HepG2 (cell line): ENCODE data around the gene KIN. TPM values are rescaled to one million over a fixed set of nuclear protein-coding genes. Genes with fewer than 3 reads are reported as not detected.

ENCODE experiments used
- AKAP8 ChIP-seq: sonication (generic); formaldehyde crosslinking; IDR thresholded peaks from 2 replicates; pipeline ENCODE4 v1.5.1; 2020; ENCODE audit warnings: mild to moderate bottlenecking, missing genetic modification reagents
- FOXA1 ChIP-seq, 2 experiments: fragments of 450-650 bp in 1 of 2; sonication (generic) in 1 of 2; formaldehyde crosslinking in 1 of 2; IDR thresholded peaks; 2 replicates each; pipeline versions ENCODE4 v1.4.0 to v1.6.1; 2016 to 2020; ENCODE audit warnings: missing genetic modification reagents in 1 of 2
- GLMP ChIP-seq: sonication (generic); formaldehyde crosslinking; IDR thresholded peaks from 2 replicates; pipeline ENCODE4 v1.9.0; 2021; ENCODE audit warnings: missing genetic modification reagents, mild to moderate bottlenecking, borderline replicate concordance
- HCFC1 ChIP-seq: fragments of 150-350 bp; IDR thresholded peaks from 2 replicates; pipeline ENCODE4 v1.6.1; 2014; ENCODE audit warnings: low read depth, low read length
- HES4 ChIP-seq: sonication (generic); formaldehyde crosslinking; IDR thresholded peaks from 2 replicates; pipeline ENCODE4 v1.9.0; 2021; ENCODE audit warnings: mild to moderate bottlenecking, missing genetic modification reagents, borderline replicate concordance
- HMG20B ChIP-seq: conservative IDR thresholded peaks from 2 replicates; pipeline ENCODE4 v1.6.1; 2016; ENCODE audit warnings: missing genetic modification reagents, missing compliant biosample characterization
- HNF1A ChIP-seq, 2 experiments: sonication (generic) in 1 of 2; formaldehyde crosslinking in 1 of 2; IDR thresholded peaks; 2 replicates each; pipeline versions ENCODE4 v1.4.0 to v1.6.1; 2016 to 2020; ENCODE audit warnings: borderline replicate concordance in 1 of 2, low read depth in 1 of 2, mild to moderate bottlenecking in 1 of 2, missing genetic modification reagents in 1 of 2
- ISL2 ChIP-seq: sonication (generic); formaldehyde crosslinking; IDR thresholded peaks from 2 replicates; pipeline ENCODE4 v1.5.0; 2020; ENCODE audit warnings: missing genetic modification reagents
- NCOA2 ChIP-seq: sonication (generic); formaldehyde crosslinking; IDR thresholded peaks from 2 replicates; pipeline ENCODE4 v1.8.0; 2022; ENCODE audit warnings: inconsistent platforms
- POLR2A ChIP-seq, 2 experiments: IDR thresholded peaks; 2 replicates each; pipeline ENCODE4 v1.6.1; 2011; ENCODE audit warnings: low read depth in 2 of 2, low read length in 2 of 2, mild to moderate bottlenecking in 1 of 2, moderate library complexity in 1 of 2; ENCODE audit not compliant: insufficient read depth in 1 of 2
- THAP11 ChIP-seq: IDR thresholded peaks from 2 replicates; pipeline ENCODE4 v1.6.1; 2016; ENCODE audit warnings: missing biosample characterization, missing genetic modification reagents
- ZFP62 ChIP-seq: sonication (generic); formaldehyde crosslinking; IDR thresholded peaks from 2 replicates; pipeline ENCODE4 v1.4.0; 2020; ENCODE audit warnings: missing genetic modification reagents
- ZFYVE20 ChIP-seq: sonication (generic); formaldehyde crosslinking; IDR thresholded peaks from 2 replicates; pipeline ENCODE4 v1.8.0; 2023; ENCODE audit warnings: low read depth, mild to moderate bottlenecking, moderate library complexity, missing genetic modification reagents, borderline replicate concordance
- ZNF333 ChIP-seq: sonication (generic); formaldehyde crosslinking; IDR thresholded peaks from 2 replicates; pipeline ENCODE4 v1.4.0; 2020; ENCODE audit warnings: mild to moderate bottlenecking, missing genetic modification reagents, borderline replicate concordance
- ZNF891 ChIP-seq: sonication (generic); formaldehyde crosslinking; IDR thresholded peaks from 2 replicates; pipeline ENCODE4 v1.5.0; 2020; ENCODE audit warnings: mild to moderate bottlenecking, missing genetic modification reagents
- ZSCAN29 ChIP-seq: sonication (generic); formaldehyde crosslinking; conservative IDR thresholded peaks from 2 replicates; pipeline ENCODE4 v1.4.0; 2020; ENCODE audit warnings: mild to moderate bottlenecking, missing genetic modification reagents
- polyA plus RNA-seq, 8 experiments: library from polyadenylated mRNA; depleted of rRNA in 3 of 8; stranded (reverse) in 7 of 8; unstranded in 1 of 8; fragments of >200 nt; fragmentation: Illumina TruSeq in 4 of 8; extraction: Trizol in 4 of 8; gene quantifications; 2 replicates each; pipeline versions ENCODE4 v1.2.1 to v1.2.3, GENCODE V29; 2011 to 2016; ENCODE audit warnings: low read depth in 4 of 8, missing spikeins in 1 of 8, mixed read lengths in 1 of 8; ENCODE audit not compliant: insufficient read depth in 1 of 8
- total RNA-seq, 5 experiments: library from RNA; depleted of rRNA; stranded (reverse); fragments of >200 nt; fragmentation: Illumina TruSeq; extraction: Trizol; gene quantifications; 2 replicates each; pipeline ENCODE4 v1.2.3, GENCODE V29; 2016; ENCODE audit warnings: low read depth in 1 of 5
- TF ChIP-seq, protein P1 (sequence below): sonication (generic); formaldehyde crosslinking; IDR thresholded peaks from 2 replicates; pipeline ENCODE4 v1.4.0; 2020; ENCODE audit warnings: missing genetic modification reagents
- TF ChIP-seq, protein P2 (sequence below): sonication (generic); formaldehyde crosslinking; IDR thresholded peaks from 2 replicates; pipeline ENCODE4 v1.5.0; 2020; ENCODE audit warnings: missing genetic modification reagents
- TF ChIP-seq, protein P3 (sequence below): IDR thresholded peaks from 2 replicates; pipeline ENCODE4 v1.6.1; 2018; ENCODE audit warnings: missing genetic modification reagents
- TF ChIP-seq, protein P4 (sequence below): sonication (generic); formaldehyde crosslinking; IDR thresholded peaks from 2 replicates; pipeline ENCODE4 v1.4.0; 2020; ENCODE audit warnings: low read depth, mild to moderate bottlenecking, missing genetic modification reagents

Gene KIN
- total and polyA plus RNA-seq, 2 of the 13 experiments (the other 11 are each of a cell fraction or from before 2014, with no cell fraction given), result 4.9 to 23.2 TPM

DNA sequence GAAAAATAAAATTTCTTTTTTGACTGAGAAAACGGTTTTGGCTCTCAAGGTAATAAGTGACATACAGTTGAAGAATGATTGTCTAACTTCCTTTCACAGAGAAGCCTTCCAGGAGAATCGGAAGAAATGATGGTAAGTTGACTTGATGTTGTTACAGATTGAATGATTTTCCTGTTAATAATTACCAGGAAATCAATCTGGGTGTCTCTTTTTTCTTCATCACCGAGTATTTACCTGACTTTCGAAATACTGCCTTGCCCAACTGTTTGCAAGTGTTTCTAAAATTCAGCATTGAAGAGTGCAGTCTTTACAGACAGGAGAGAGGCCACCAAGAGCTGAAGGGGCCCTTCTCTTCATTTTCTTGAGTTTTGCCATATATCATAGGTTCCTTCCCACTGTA, 80.7 kb downstream of the KIN start (continued):
- TF ChIP-seq GLMP (CRISPR knock-in tag), result no peak
- no peak for TF ChIP-seq ZFP62 (CRISPR knock-in tag)
- peak; percentile 100 for TF ChIP-seq HNF1A (IDR thresholded peaks at IDR 0.05; ENCODE audit: low read depth)
- TF ChIP-seq HNF1A (CRISPR knock-in tag; IDR thresholded peaks at IDR 0.05; ENCODE audit: borderline replicate concordance), result peak; percentile 99
- no peak for TF ChIP-seq ZNF333 (CRISPR knock-in tag)
- no peak for TF ChIP-seq HES4 (CRISPR knock-in tag)
- no peak for TF ChIP-seq AKAP8 (CRISPR knock-in tag)
- peak; percentile 99 for TF ChIP-seq NCOA2
- TF ChIP-seq, protein P1, sequence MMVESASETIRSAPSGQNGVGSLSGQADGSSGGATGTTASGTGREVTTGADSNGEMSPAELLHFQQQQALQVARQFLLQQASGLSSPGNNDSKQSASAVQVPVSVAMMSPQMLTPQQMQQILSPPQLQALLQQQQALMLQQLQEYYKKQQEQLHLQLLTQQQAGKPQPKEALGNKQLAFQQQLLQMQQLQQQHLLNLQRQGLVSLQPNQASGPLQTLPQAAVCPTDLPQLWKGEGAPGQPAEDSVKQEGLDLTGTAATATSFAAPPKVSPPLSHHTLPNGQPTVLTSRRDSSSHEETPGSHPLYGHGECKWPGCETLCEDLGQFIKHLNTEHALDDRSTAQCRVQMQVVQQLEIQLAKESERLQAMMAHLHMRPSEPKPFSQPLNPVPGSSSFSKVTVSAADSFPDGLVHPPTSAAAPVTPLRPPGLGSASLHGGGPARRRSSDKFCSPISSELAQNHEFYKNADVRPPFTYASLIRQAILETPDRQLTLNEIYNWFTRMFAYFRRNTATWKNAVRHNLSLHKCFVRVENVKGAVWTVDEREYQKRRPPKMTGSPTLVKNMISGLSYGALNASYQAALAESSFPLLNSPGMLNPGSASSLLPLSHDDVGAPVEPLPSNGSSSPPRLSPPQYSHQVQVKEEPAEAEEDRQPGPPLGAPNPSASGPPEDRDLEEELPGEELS (CRISPR knock-in tag), result peak; percentile 91
- TF ChIP-seq, protein P2, sequence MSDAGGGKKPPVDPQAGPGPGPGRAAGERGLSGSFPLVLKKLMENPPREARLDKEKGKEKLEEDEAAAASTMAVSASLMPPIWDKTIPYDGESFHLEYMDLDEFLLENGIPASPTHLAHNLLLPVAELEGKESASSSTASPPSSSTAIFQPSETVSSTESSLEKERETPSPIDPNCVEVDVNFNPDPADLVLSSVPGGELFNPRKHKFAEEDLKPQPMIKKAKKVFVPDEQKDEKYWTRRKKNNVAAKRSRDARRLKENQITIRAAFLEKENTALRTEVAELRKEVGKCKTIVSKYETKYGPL (CRISPR knock-in tag), result no peak
- TF ChIP-seq HCFC1, result no peak
- TF ChIP-seq ZNF891 (CRISPR knock-in tag), result no peak
- peak; percentile 52 to 69 for TF ChIP-seq POLR2A (IDR thresholded peaks at IDR 0.05; ENCODE audit: insufficient read depth in 1 of 2, low read depth in 2 of 2, low read length in 2 of 2)
- TF ChIP-seq, protein P3, sequence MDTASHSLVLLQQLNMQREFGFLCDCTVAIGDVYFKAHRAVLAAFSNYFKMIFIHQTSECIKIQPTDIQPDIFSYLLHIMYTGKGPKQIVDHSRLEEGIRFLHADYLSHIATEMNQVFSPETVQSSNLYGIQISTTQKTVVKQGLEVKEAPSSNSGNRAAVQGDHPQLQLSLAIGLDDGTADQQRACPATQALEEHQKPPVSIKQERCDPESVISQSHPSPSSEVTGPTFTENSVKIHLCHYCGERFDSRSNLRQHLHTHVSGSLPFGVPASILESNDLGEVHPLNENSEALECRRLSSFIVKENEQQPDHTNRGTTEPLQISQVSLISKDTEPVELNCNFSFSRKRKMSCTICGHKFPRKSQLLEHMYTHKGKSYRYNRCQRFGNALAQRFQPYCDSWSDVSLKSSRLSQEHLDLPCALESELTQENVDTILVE, result peak; percentile 77; the same call in 1 of the 2 replicates
- TF ChIP-seq HMG20B (CRISPR knock-in tag), result peak; percentile 91
- peak; percentile 97 for TF ChIP-seq ISL2 (CRISPR knock-in tag)
- 0 out of 2 replicates have a peak, but pooled peaks have one; percentile 28 for TF ChIP-seq THAP11 (CRISPR knock-in tag)
- peak; percentile 26; the same call in 1 of the 2 replicates for TF ChIP-seq FOXA1 (IDR thresholded peaks at IDR 0.05)
- TF ChIP-seq FOXA1 (CRISPR knock-in tag; IDR thresholded peaks at IDR 0.05), result peak; percentile 89
- TF ChIP-seq ZFYVE20 (CRISPR knock-in tag), result no peak
- no peak for TF ChIP-seq ZSCAN29 (CRISPR knock-in tag)
- TF ChIP-seq, protein P4, sequence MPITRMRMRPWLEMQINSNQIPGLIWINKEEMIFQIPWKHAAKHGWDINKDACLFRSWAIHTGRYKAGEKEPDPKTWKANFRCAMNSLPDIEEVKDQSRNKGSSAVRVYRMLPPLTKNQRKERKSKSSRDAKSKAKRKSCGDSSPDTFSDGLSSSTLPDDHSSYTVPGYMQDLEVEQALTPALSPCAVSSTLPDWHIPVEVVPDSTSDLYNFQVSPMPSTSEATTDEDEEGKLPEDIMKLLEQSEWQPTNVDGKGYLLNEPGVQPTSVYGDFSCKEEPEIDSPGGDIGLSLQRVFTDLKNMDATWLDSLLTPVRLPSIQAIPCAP (CRISPR knock-in tag), result no peak
